ENCODE measurements around the gene APBB2.

GRCh38 chr4:41077628-41078027 is 136.7 kb downstream of the APBB2 start:
- TF ChIP-seq CHD2 (IDR thresholded peaks at IDR 0.05; ENCODE audit: low read length) (no peak), POLR2AphosphoS5 (IDR thresholded peaks at IDR 0.05; ENCODE audit: low read depth, low read length) (no peak), CTCF (IDR thresholded peaks at IDR 0.05; ENCODE audit: control extremely low read depth in 1 of 3, insufficient read depth in 1 of 3, low read depth in 1 of 3, low read length in 3 of 3) (no peak), EP300 (IDR thresholded peaks at IDR 0.05; ENCODE audit: borderline replicate concordance in 1 of 2, low read depth in 2 of 2, low read length in 2 of 2) (no peak), TBP (IDR thresholded peaks at IDR 0.05; ENCODE audit: low read depth, low read length) (no peak), YY1 (IDR thresholded peaks at IDR 0.05; ENCODE audit: low read depth, low read length) (no peak), GABPA (IDR thresholded peaks at IDR 0.05; ENCODE audit: borderline replicate concordance, insufficient read depth, low read length) (no peak), RFX5 (IDR thresholded peaks at IDR 0.05; ENCODE audit: borderline replicate concordance, low read depth, low read length) (no peak), POU5F1 (IDR thresholded peaks at IDR 0.05; ENCODE audit: low read depth, low read length) (no peak), SP1 (IDR thresholded peaks at IDR 0.05; ENCODE audit: low read depth, low read length) (no peak), MAFK (IDR thresholded peaks at IDR 0.05; ENCODE audit: low read depth, low read length) (no peak), EGR1 (IDR thresholded peaks at IDR 0.05; ENCODE audit: borderline replicate concordance, low read depth, low read length) (no peak), JUN (IDR thresholded peaks at IDR 0.05; ENCODE audit: low read depth, low read length) (no peak), MAX (IDR thresholded peaks at IDR 0.05) (no peak)

All from H1 (cell line).